GM23338 (cell line): ENCODE results near the gene IQCE. TPM values are rescaled to one million over a fixed set of nuclear protein-coding genes. Genes with fewer than 3 reads are reported as not detected.

Source experiments
- ATAC-seq: fragments of 200-7000 bp; cut with Tn5 transposase; 3 replicates; pipeline ENCODE4 v1.9.1; 2020
- DNase-seq: peaks from one replicate; pipeline ENCODE4 v3.0.0-alpha.2; 2015; ENCODE audit warnings: low spot score
- H2AFZ ChIP-seq: fragments of 200-600 bp; sonication (generic); 2 replicates; pipeline ENCODE4 v1.8.0; 2016; ENCODE audit warnings: antibody characterized with exemption, mild to moderate bottlenecking, moderate library complexity
- H3F3A ChIP-seq: fragments of 200-600 bp; sonication (generic); replicated peaks from 2 replicates; pipeline ENCODE4 v1.8.0; 2017; ENCODE audit warnings: antibody characterized with exemption, mixed run types, low read depth
- H3K27ac ChIP-seq: fragments of 200-600 bp; sonication (generic); 2 replicates; pipeline ENCODE4 v1.6.1; 2016; ENCODE audit warnings: low read depth
- H3K27me3 ChIP-seq: fragments of 200-600 bp; sonication (generic); 2 replicates; pipeline ENCODE4 v1.8.0; 2016; ENCODE audit warnings: mild to moderate bottlenecking, mixed run types, moderate library complexity; ENCODE audit not compliant: insufficient read depth
- H3K36me3 ChIP-seq: fragments of 200-600 bp; sonication (generic); 2 replicates; pipeline ENCODE4 v1.8.0; 2016; ENCODE audit warnings: mild to moderate bottlenecking; ENCODE audit not compliant: insufficient read depth
- H3K4me1 ChIP-seq: fragments of 200-600 bp; sonication (generic); 2 replicates; pipeline ENCODE4 v1.8.0; 2016; ENCODE audit warnings: mild to moderate bottlenecking, moderate library complexity; ENCODE audit not compliant: insufficient read depth
- H3K4me2 ChIP-seq: fragments of 200-600 bp; sonication (generic); 2 replicates; pipeline ENCODE4 v1.7.1; 2017; ENCODE audit warnings: mixed run types
- H3K4me3 ChIP-seq: fragments of 200-600 bp; sonication (generic); 2 replicates; pipeline ENCODE4 v1.6.1; 2016; ENCODE audit warnings: mixed run types
- H3K79me2 ChIP-seq: fragments of 200-600 bp; sonication (generic); replicated peaks from 2 replicates; pipeline ENCODE4 v1.8.0; 2017; ENCODE audit warnings: mild to moderate bottlenecking; ENCODE audit not compliant: insufficient read depth
- H3K9me2 ChIP-seq: fragments of 200-600 bp; sonication (generic); 2 replicates; pipeline ENCODE4 v1.8.0; 2017; ENCODE audit not compliant: insufficient read depth
- H4K20me1 ChIP-seq: fragments of 200-600 bp; sonication (generic); replicated peaks from 2 replicates; pipeline ENCODE4 v1.8.0; 2017; ENCODE audit warnings: mild to moderate bottlenecking; ENCODE audit not compliant: insufficient read depth
- H3K27ac Mint-ChIP-seq: 2 replicates; pipeline ENCODE4 v1.8.0; 2020; ENCODE audit warnings: inconsistent platforms, mild to moderate bottlenecking, moderate library complexity, mixed read lengths
- H3K27me3 Mint-ChIP-seq: 3 replicates; pipeline ENCODE4 v1.8.0; 2022; ENCODE audit warnings: low read depth, mild to moderate bottlenecking, moderate library complexity, mixed read lengths, inconsistent platforms; ENCODE audit not compliant: insufficient read depth, poor library complexity
- H3K36me3 Mint-ChIP-seq: 3 replicates; pipeline ENCODE4 v1.8.0; 2021; ENCODE audit warnings: low read depth, mild to moderate bottlenecking, inconsistent platforms, moderate library complexity, mixed read lengths
- H3K4me1 Mint-ChIP-seq: 3 replicates; pipeline ENCODE4 v1.8.0; 2020; ENCODE audit warnings: mild to moderate bottlenecking, inconsistent platforms, mixed read lengths
- H3K4me3 Mint-ChIP-seq: 3 replicates; pipeline ENCODE4 v1.8.0; 2021; ENCODE audit warnings: moderate library complexity, mild to moderate bottlenecking, inconsistent platforms, mixed read lengths
- H3K9me3 Mint-ChIP-seq: 3 replicates; pipeline ENCODE4 v1.8.0; 2020; ENCODE audit warnings: moderate library complexity, mild to moderate bottlenecking, inconsistent platforms, mixed read lengths
- CREB1 ChIP-seq: fragments of 250-450 bp; sonication (Bioruptor Pico); IDR thresholded peaks from 2 replicates; pipeline ENCODE4 v1.5.0; 2020; ENCODE audit warnings: low read depth, mild to moderate bottlenecking, moderate library complexity
- ETS1 ChIP-seq: IDR thresholded peaks from 2 replicates; pipeline ENCODE4 v1.6.1; 2016; ENCODE audit warnings: antibody characterized with exemption
- EZH2 ChIP-seq: fragments of 200-600 bp; sonication (generic); IDR thresholded peaks from one replicate; pipeline ENCODE4 v1.8.0; 2017; ENCODE audit warnings: antibody characterized with exemption, mild to moderate bottlenecking, low read depth; ENCODE audit not compliant: unreplicated experiment
- EZH2phosphoT487 ChIP-seq: fragments of 200-600 bp; sonication (generic); IDR thresholded peaks from one replicate; pipeline ENCODE4 v1.8.1; 2018; ENCODE audit warnings: antibody characterized with exemption; ENCODE audit not compliant: unreplicated experiment
- NANOG ChIP-seq: IDR thresholded peaks from 2 replicates; pipeline ENCODE4 v1.6.1; 2016; ENCODE audit warnings: antibody characterized with exemption, borderline replicate concordance
- POLR2AphosphoS5 ChIP-seq: IDR thresholded peaks from 2 replicates; pipeline ENCODE4 v1.6.1; 2016; ENCODE audit warnings: antibody characterized with exemption, low read depth
- REST ChIP-seq: IDR thresholded peaks from one replicate; pipeline ENCODE4 v1.6.1; 2018; ENCODE audit warnings: antibody characterized with exemption; ENCODE audit not compliant: unreplicated experiment
- STAT1 ChIP-seq: IDR thresholded peaks from one replicate; pipeline ENCODE4 v1.6.1; 2016; ENCODE audit warnings: antibody characterized with exemption; ENCODE audit not compliant: unreplicated experiment
- ZNF114 ChIP-seq: fragments of 250-450 bp; sonication (Bioruptor Pico); IDR thresholded peaks from 2 replicates; pipeline ENCODE4 v1.5.0; 2020; ENCODE audit warnings: mild to moderate bottlenecking, moderate library complexity
- ZNF331 ChIP-seq: fragments of 250-450 bp; sonication (Bioruptor Pico); IDR thresholded peaks from 2 replicates; pipeline ENCODE4 v1.5.0; 2020; ENCODE audit warnings: low read depth, mild to moderate bottlenecking, moderate library complexity
- ZNF462 ChIP-seq: fragments of 250-450 bp; sonication (Bioruptor Pico); IDR thresholded peaks from 2 replicates; pipeline ENCODE4 v1.5.0; 2020; ENCODE audit warnings: mild to moderate bottlenecking, moderate library complexity
- polyA plus RNA-seq: library from polyadenylated mRNA; unstranded; fragments of >200 nt; fragmentation: Nextera tagmentation; extraction: Ambion mirVana; gene quantifications from 2 replicates; pipeline ENCODE4 v1.2.1, GENCODE V29; 2016
- total RNA-seq: library from RNA; depleted of rRNA; stranded (reverse); fragments of >200 nt; shearing (Covaris generic); gene quantifications from 2 replicates; pipeline ENCODE4 v1.2.3, GENCODE V29; 2014

The IQCE gene
- total and polyA plus RNA-seq, 2 experiments from 2014 or later, result 5.0 to 7.7 TPM

- no peak for TF ChIP-seq ZNF462 (CRISPR knock-in tag)
- no peak for TF ChIP-seq STAT1
- TF ChIP-seq POLR2AphosphoS5, result no peak
- no peak for TF ChIP-seq CREB1 (CRISPR knock-in tag)
Measured at GRCh38 chr7:2601907-2602306, 43.1 kb downstream of the IQCE start (continued).

GRCh38 chr7:2602406-2603043 is 43.7 kb downstream of the IQCE start:
- Mint-ChIP-seq H3K9me3 (no peaks in the 10 kb centered on the region), H3K4me3 (no peak overlapping the region), H3K27ac (no peak overlapping the region), H3K27me3 (peaks cover 3% of the 10 kb centered on the region), H3K36me3 (no peaks in the 10 kb centered on the region; the same call in 2 of the 3 replicates), H3K4me1 (peaks cover 1% of the 10 kb centered on the region; the same call in 2 of the 3 replicates)
- H2AFZ ChIP-seq, result no peak overlapping the region
- H3K27me3 ChIP-seq, result no peaks in the 10 kb centered on the region
- DNase-seq, result no peak
- no peak overlapping the region for H3K27ac ChIP-seq
- H3K4me3 ChIP-seq, result no peak overlapping the region
- H3K9me2 ChIP-seq, result no peaks in the 10 kb centered on the region
- ATAC-seq, result no peak
- H3K36me3 ChIP-seq, result no peaks in the 10 kb centered on the region
- no peaks in the 10 kb centered on the region for H3K79me2 ChIP-seq
- H3F3A ChIP-seq, result 0 out of 2 replicates have a peak, but pooled peaks cover 7% of the 10 kb centered on the region
- no peaks in the 10 kb centered on the region for H4K20me1 ChIP-seq
- no peak overlapping the region for H3K4me2 ChIP-seq
- H3K4me1 ChIP-seq, result no peaks in the 10 kb centered on the region
- TF ChIP-seq STAT1 (no peak), ZNF114 (no peak), POLR2AphosphoS5 (no peak), NANOG (no peak), EZH2phosphoT487 (no peak), REST (no peak), EZH2 (no peak), ZNF331 (no peak), ETS1 (no peak), CREB1 (CRISPR knock-in tag) (no peak)
